HepG2 (cell line): ENCODE data around the gene LATS2. TPM values are rescaled to one million over a fixed set of nuclear protein-coding genes. Genes with fewer than 3 reads are reported as not detected.

Source experiments
- AKAP8 ChIP-seq: sonication (generic); formaldehyde crosslinking; IDR thresholded peaks from 2 replicates; pipeline ENCODE4 v1.5.1; 2020; ENCODE audit warnings: mild to moderate bottlenecking, missing genetic modification reagents
- ARNT ChIP-seq: fragments of 450-650 bp; IDR thresholded peaks from 2 replicates; pipeline ENCODE4 v1.6.1; 2017
- BCL6 ChIP-seq: IDR thresholded peaks from 2 replicates; pipeline ENCODE4 v1.6.1; 2016; ENCODE audit warnings: missing genetic modification reagents, missing compliant biosample characterization
- DPF2 ChIP-seq: sonication (generic); formaldehyde crosslinking; IDR thresholded peaks from 2 replicates; pipeline ENCODE4 v1.4.0; 2020; ENCODE audit warnings: mild to moderate bottlenecking, low read depth, missing genetic modification reagents, borderline replicate concordance
- ELF3 ChIP-seq: IDR thresholded peaks from 2 replicates; pipeline ENCODE4 v1.6.1; 2016; ENCODE audit warnings: missing genetic modification reagents, missing compliant biosample characterization
- FIP1L1 ChIP-seq: fragments of 200-400 bp; formaldehyde crosslinking; IDR thresholded peaks from 2 replicates; pipeline ENCODE4 v1.6.1; 2018; ENCODE audit warnings: low read depth, mild to moderate bottlenecking, low read length, moderate library complexity, borderline replicate concordance; ENCODE audit not compliant: insufficient read depth
- GLI4 ChIP-seq: sonication (generic); formaldehyde crosslinking; IDR thresholded peaks from 2 replicates; pipeline ENCODE4 v1.5.1; 2020; ENCODE audit warnings: missing genetic modification reagents, mild to moderate bottlenecking, moderate library complexity, borderline replicate concordance
- HIVEP1 ChIP-seq: sonication (generic); formaldehyde crosslinking; IDR thresholded peaks from 2 replicates; pipeline ENCODE4 v1.4.0; 2020; ENCODE audit warnings: mild to moderate bottlenecking, missing genetic modification reagents
- HNF4G ChIP-seq, 2 experiments: sonication (generic) in 1 of 2; formaldehyde crosslinking in 1 of 2; IDR thresholded peaks; 2 replicates each; pipeline versions ENCODE4 v1.4.0 to v1.6.1; 2011 to 2020; ENCODE audit warnings: borderline replicate concordance in 2 of 2, low read depth in 2 of 2, mild to moderate bottlenecking in 2 of 2, low read length in 1 of 2, missing genetic modification reagents in 1 of 2, moderate library complexity in 1 of 2
- KDM3A ChIP-seq: IDR thresholded peaks from 2 replicates; pipeline ENCODE4 v1.6.1; 2018; ENCODE audit warnings: low read depth, missing compliant biosample characterization
- MIER3 ChIP-seq: IDR thresholded peaks from 2 replicates; pipeline ENCODE4 v1.6.1; 2016; ENCODE audit warnings: missing compliant biosample characterization, borderline replicate concordance
- NFYB ChIP-seq: sonication (generic); formaldehyde crosslinking; IDR thresholded peaks from 2 replicates; pipeline ENCODE4 v1.4.0; 2020; ENCODE audit warnings: missing genetic modification reagents
- RARA ChIP-seq: IDR thresholded peaks from 2 replicates; pipeline ENCODE4 v1.6.1; 2016; ENCODE audit warnings: missing genetic modification reagents, missing compliant biosample characterization
- RBFOX2 ChIP-seq: fragments of 200-400 bp; formaldehyde crosslinking; IDR thresholded peaks from 2 replicates; pipeline ENCODE4 v1.6.1; 2017; ENCODE audit warnings: low read depth, mild to moderate bottlenecking, low read length
- SIN3A ChIP-seq: IDR thresholded peaks from 2 replicates; pipeline ENCODE4 v1.6.1; 2011; ENCODE audit warnings: low read depth, mild to moderate bottlenecking, control low read depth, low read length, borderline replicate concordance
- SP2 ChIP-seq: sonication (generic); formaldehyde crosslinking; IDR thresholded peaks from 2 replicates; pipeline ENCODE4 v1.5.1; 2020; ENCODE audit warnings: mild to moderate bottlenecking, missing genetic modification reagents
- SP4 ChIP-seq: sonication (generic); formaldehyde crosslinking; IDR thresholded peaks from 2 replicates; pipeline ENCODE4 v1.8.1; 2023; ENCODE audit warnings: mild to moderate bottlenecking, missing genetic modification reagents
- TBL1XR1 ChIP-seq: fragments of 150-350 bp; IDR thresholded peaks from 2 replicates; pipeline ENCODE4 v1.6.1; 2014; ENCODE audit warnings: borderline replicate concordance, low read length; ENCODE audit not compliant: partially characterized antibody
- TEF ChIP-seq: sonication (generic); formaldehyde crosslinking; IDR thresholded peaks from 2 replicates; pipeline ENCODE4 v1.5.0; 2020; ENCODE audit warnings: missing genetic modification reagents
- ZFAT ChIP-seq: sonication (generic); formaldehyde crosslinking; conservative IDR thresholded peaks from 2 replicates; pipeline ENCODE4 v1.8.1; 2023; ENCODE audit warnings: missing genetic modification reagents, inconsistent platforms
- ZNF281 ChIP-seq: sonication (generic); formaldehyde crosslinking; IDR thresholded peaks from 2 replicates; pipeline ENCODE4 v1.4.0; 2020; ENCODE audit warnings: missing genetic modification reagents, borderline replicate concordance
- ZNF362 ChIP-seq: sonication (generic); formaldehyde crosslinking; IDR thresholded peaks from 2 replicates; pipeline ENCODE4 v1.4.0; 2020; ENCODE audit warnings: missing genetic modification reagents, mild to moderate bottlenecking, borderline replicate concordance
- ZNF558 ChIP-seq: sonication (generic); formaldehyde crosslinking; IDR thresholded peaks from 2 replicates; pipeline ENCODE4 v1.9.0; 2022; ENCODE audit warnings: mild to moderate bottlenecking, missing genetic modification reagents, borderline replicate concordance
- ZNF589 ChIP-seq: sonication (generic); formaldehyde crosslinking; conservative IDR thresholded peaks from 2 replicates; pipeline ENCODE4 v1.8.0; 2022; ENCODE audit warnings: mild to moderate bottlenecking, moderate library complexity, missing genetic modification reagents
- ZSCAN25 ChIP-seq: sonication (generic); formaldehyde crosslinking; IDR thresholded peaks from 2 replicates; pipeline ENCODE4 v1.8.0; 2022; ENCODE audit warnings: mild to moderate bottlenecking, missing genetic modification reagents
- polyA plus RNA-seq, 8 experiments: library from polyadenylated mRNA; depleted of rRNA in 3 of 8; stranded (reverse) in 7 of 8; unstranded in 1 of 8; fragments of >200 nt; fragmentation: Illumina TruSeq in 4 of 8; extraction: Trizol in 4 of 8; gene quantifications; 2 replicates each; pipeline versions ENCODE4 v1.2.1 to v1.2.3, GENCODE V29; 2011 to 2016; ENCODE audit warnings: low read depth in 4 of 8, missing spikeins in 1 of 8, mixed read lengths in 1 of 8; ENCODE audit not compliant: insufficient read depth in 1 of 8
- total RNA-seq, 5 experiments: library from RNA; depleted of rRNA; stranded (reverse); fragments of >200 nt; fragmentation: Illumina TruSeq; extraction: Trizol; gene quantifications; 2 replicates each; pipeline ENCODE4 v1.2.3, GENCODE V29; 2016; ENCODE audit warnings: low read depth in 1 of 5

The LATS2 gene
- total and polyA plus RNA-seq, 2 of the 13 experiments (the other 11 are each of a cell fraction or from before 2014, with no cell fraction given) = 7.3 to 8.5 TPM

- 0 out of 2 replicates have a peak, but pooled peaks have one; percentile 24 for TF ChIP-seq SP2 (CRISPR knock-in tag)
- TF ChIP-seq HIVEP1 (CRISPR knock-in tag) = no peak
- peak; percentile 88 for TF ChIP-seq TBL1XR1
- TF ChIP-seq HNF4G (IDR thresholded peaks at IDR 0.05; ENCODE audit: borderline replicate concordance, low read depth, low read length) = peak; percentile 57; the same call in 1 of the 2 replicates
- 0 out of 2 replicates have a peak, but pooled peaks have one; percentile 4 for TF ChIP-seq HNF4G (CRISPR knock-in tag; IDR thresholded peaks at IDR 0.05; ENCODE audit: borderline replicate concordance, low read depth)
- TF ChIP-seq TEF (CRISPR knock-in tag) = 0 out of 2 replicates have a peak, but pooled peaks have one; percentile 35
- peak; percentile 49; the same call in 1 of the 2 replicates for TF ChIP-seq ZNF362 (CRISPR knock-in tag)
- no peak for TF ChIP-seq ZNF558 (CRISPR knock-in tag)
- TF ChIP-seq AKAP8 (CRISPR knock-in tag) = peak; percentile 45; the same call in 1 of the 2 replicates
- TF ChIP-seq RBFOX2 = peak; percentile 87
- TF ChIP-seq DPF2 (CRISPR knock-in tag) = no peak
- 0 out of 2 replicates have a peak, but pooled peaks have one; percentile 40 for TF ChIP-seq GLI4
- 0 out of 2 replicates have a peak, but pooled peaks have one; percentile 13 for TF ChIP-seq MIER3
- peak; percentile 18 for TF ChIP-seq RARA (CRISPR knock-in tag)
- no peak; the same call in none of the 2 replicates for TF ChIP-seq ELF3
- peak; percentile 45; the same call in 1 of the 2 replicates for TF ChIP-seq ZSCAN25
- TF ChIP-seq ARNT = no peak
- TF ChIP-seq SIN3A = peak; percentile 59; the same call in 1 of the 2 replicates
- 0 out of 2 replicates have a peak, but pooled peaks have one; percentile 9 for TF ChIP-seq ZFAT
- TF ChIP-seq NFYB (CRISPR knock-in tag) = 0 out of 2 replicates have a peak, but pooled peaks have one; percentile 3
- peak; percentile 13; the same call in 1 of the 2 replicates for TF ChIP-seq ZNF281 (CRISPR knock-in tag)
- peak; percentile 40; the same call in 1 of the 2 replicates for TF ChIP-seq BCL6 (CRISPR knock-in tag)
- TF ChIP-seq SP4 (CRISPR knock-in tag) = no peak; the same call in none of the 2 replicates
- TF ChIP-seq KDM3A = no peak
- 0 out of 2 replicates have a peak, but pooled peaks have one; percentile 32 for TF ChIP-seq ZNF589 (CRISPR knock-in tag)
- TF ChIP-seq FIP1L1 = no peak
Measured at GRCh38 chr13:21061029-21061763, at the start of gene LATS2 (continued).
